LNCaP clone FGC (cell line): Measurements from ENCODE around the gene DLGAP1.

Source experiments
- DNase-seq: peaks from one replicate; pipeline ENCODE4 v3.0.0-alpha.2; 2011; ENCODE audit warnings: low read depth
- H3K4me3 ChIP-seq: 2 replicates; pipeline ENCODE4 v1.5.1; 2011; ENCODE audit warnings: mild to moderate bottlenecking, low read depth, low read length, control low read depth
- TF ChIP-seq, protein P1 (sequence below): IDR thresholded peaks from 2 replicates; pipeline ENCODE4 v1.5.1; 2012; ENCODE audit warnings: mild to moderate bottlenecking; ENCODE audit not compliant: control insufficient read depth, insufficient read depth; ENCODE audit errors: extremely low read depth

Gene DLGAP1

DNA sequence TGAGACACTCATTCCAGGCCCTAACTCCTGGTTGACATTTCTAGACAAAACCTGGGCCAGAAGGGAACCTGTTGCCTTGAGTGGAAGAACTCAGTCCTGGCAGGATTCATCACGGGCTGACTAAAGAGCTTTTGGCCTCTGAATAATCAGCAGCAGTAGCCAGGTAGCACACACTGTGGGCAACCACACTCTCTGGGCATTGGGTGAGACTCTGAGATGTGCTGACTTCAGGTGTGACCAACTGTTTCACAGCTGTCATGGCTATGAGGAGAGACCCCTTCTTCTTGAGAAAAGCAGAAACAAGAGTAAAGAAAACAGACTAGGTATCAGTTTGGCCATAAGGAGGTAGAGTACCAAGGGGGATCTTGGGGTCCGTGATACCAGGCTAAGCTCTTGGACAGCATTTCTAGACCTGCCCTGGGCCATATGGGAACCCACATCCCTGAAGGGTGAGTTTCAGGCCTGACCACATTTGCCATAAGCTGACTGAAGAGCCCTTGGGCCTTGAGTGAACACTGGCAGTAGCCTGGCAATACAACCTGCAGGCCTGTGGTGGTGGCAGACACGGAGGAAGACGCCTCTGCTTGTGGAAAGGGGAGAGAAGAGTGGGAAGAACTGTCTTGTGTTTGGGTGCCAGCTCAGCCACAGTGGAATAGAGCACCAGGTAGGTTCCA lies 230.9 kb downstream of the DLGAP1 start:
- H3K4me3 ChIP-seq, result no peak overlapping the region
- TF ChIP-seq, protein P1, sequence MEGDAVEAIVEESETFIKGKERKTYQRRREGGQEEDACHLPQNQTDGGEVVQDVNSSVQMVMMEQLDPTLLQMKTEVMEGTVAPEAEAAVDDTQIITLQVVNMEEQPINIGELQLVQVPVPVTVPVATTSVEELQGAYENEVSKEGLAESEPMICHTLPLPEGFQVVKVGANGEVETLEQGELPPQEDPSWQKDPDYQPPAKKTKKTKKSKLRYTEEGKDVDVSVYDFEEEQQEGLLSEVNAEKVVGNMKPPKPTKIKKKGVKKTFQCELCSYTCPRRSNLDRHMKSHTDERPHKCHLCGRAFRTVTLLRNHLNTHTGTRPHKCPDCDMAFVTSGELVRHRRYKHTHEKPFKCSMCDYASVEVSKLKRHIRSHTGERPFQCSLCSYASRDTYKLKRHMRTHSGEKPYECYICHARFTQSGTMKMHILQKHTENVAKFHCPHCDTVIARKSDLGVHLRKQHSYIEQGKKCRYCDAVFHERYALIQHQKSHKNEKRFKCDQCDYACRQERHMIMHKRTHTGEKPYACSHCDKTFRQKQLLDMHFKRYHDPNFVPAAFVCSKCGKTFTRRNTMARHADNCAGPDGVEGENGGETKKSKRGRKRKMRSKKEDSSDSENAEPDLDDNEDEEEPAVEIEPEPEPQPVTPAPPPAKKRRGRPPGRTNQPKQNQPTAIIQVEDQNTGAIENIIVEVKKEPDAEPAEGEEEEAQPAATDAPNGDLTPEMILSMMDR, result no peak
- DNase-seq, result no peak

DNA sequence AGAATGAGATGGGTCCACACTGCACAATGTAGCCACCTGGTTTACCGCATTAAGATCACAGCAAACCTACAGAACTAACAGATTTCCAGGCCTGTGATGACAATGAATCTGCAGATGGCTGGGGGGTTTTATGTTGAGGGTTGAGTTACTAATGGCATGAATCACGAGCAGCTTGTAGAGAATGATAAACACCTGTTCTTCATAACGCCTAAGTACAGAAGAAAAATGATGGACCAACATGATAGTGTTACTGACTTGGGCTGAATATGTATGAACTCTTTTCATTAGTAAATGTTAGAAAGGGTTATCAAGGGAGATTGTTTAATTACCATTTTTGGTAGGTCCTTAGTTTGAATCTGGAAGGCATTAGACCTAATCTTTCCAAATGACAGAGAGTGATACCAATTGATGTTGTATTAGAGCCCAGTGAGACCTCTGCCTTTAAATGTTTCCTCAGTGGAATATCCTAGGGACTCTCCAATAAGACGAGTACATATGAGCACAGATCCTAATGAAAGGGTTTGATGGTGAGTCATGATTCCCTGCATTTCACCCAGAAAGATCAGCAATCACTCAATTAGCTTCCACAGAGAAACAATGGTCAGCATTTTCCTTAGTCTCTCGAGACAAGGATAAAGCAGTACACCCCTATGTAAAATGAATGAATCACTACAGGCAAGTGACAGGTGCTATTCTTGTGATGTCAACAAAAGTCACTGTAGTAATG lies 243.8 kb downstream of the DLGAP1 start:
- DNase-seq, result no peak
- TF ChIP-seq, protein P1, result no peak
- no peak overlapping the region for H3K4me3 ChIP-seq

DNA sequence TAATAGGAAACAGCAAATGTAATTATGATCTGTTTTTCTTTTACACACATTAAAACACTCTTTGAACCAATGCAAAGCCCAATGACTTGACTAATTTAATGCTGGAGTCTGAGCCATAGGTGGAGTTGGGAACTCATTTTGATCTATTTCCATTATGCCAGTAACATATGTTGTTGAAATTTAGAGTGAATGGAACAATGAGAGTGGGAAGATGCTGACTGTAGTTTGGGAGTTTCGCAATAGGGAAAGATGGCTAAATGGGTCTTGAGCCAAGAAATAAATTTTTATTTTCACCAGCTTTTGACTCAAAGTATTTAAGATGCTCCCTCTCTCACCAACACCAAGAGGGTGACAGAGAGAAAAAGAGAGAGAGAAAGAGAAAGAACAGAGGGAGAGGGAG lies 246.7 kb downstream of the DLGAP1 start:
- TF ChIP-seq, protein P1, result no peak
- no peak for DNase-seq
- no peak overlapping the region for H3K4me3 ChIP-seq

DNA sequence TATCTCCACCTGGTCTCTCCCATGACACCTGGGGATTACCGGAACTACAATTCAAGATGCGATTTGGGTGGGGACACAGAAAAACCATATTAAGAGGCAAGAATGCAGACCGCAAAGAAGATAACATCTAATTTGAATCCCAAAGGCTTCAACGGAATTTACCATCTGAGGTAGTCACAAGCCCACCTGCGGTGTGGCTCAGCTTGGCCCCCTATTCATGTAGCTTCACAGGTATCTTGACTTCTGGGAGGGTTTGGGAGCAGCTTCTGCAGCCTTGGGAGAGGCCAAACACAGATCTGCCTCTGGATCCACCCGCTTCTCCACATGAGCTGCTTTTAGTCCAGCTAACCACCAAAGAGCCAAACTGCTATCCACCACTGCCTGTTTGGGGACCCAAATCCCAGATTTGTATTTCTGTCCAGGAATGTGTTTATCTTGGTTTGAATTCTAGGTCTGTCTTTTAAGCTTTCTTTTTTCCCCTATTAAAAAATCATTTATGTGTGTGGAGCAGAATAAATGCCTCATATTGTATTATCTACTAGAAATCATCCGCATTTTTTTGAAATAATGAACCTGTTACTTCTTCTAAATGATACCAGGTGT lies 247.6 kb downstream of the DLGAP1 start:
- H3K4me3 ChIP-seq, result no peak overlapping the region
- no peak for DNase-seq
- TF ChIP-seq, protein P1, result no peak

DNA sequence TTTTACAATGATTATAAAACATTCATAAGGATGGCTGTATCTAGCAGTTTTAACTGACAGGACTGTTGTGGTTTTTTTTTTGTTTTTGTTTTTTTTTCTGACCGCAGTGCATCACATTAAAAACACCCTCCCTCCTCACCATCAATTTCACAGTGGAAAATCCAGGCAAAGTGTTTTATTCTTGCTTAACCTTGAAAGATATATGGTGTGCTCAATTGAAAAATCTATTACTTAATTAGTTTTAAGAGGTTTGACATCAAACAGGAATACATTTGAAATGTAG lies 250.7 kb downstream of the DLGAP1 start:
- H3K4me3 ChIP-seq, result no peak overlapping the region
- TF ChIP-seq, protein P1, result no peak
- no peak for DNase-seq

DNA sequence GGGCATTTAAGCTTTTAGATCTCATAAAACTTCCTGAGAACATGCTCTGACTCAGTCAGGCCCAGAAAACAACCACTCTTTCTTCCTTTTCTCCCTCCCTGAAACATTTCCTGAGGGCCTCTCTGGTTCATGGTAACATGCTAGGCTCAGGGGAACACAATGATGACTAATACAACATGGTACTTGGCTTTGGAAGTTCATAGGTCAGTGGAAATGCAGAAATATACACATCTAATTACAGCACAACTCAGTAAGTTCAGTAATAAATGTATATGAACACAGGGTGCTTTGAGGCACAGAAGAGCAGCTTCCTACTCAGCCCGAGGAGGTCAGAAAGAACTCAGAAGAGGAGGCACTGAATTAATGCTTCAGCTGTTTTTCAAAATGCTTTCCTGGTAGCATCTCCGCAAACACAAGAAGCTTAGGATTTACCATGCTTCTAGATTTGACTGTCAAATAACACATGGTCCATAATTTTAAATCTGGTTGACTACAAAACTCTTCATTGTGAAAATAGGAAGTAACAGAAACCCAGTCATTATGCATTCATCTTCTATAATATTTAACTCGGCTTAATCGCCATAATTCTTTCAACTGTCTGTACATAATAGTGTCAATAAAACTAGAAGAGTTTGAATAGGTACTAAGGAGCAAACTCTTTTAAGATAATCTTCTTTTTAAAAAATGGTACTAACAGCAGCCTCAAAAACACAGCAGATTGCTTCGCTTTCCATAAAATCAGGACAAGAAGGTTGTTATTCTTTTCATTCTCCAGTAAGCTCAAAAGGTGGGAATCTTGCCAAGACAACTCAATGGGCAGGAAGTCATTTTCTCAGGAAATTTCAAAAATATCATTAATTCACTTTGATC lies 251.3 kb downstream of the DLGAP1 start:
- DNase-seq, result no peak

More for the DNA sequence above, 251.3 kb downstream of the DLGAP1 start:
- TF ChIP-seq, protein P1, result no peak
- H3K4me3 ChIP-seq, result no peak overlapping the region
